Measurements from ENCODE around the gene RIN1. TPM values are rescaled to one million over a fixed set of nuclear protein-coding genes. Genes with fewer than 3 reads are reported as not detected.

Gene RIN1
- total RNA-seq, 1 experiment from 2014 or later = 5.4 TPM

GRCh38 chr11:66323684-66324083 is 12.6 kb downstream of the RIN1 start:
- Histone ChIP-seq H2BK120ac (ENCODE audit: low read depth, low read length, poor library complexity, severe bottlenecking) (no peak overlapping the region), H2BK5ac (ENCODE audit: insufficient read length, low read length) (no peak overlapping the region), H4K20me1 (ENCODE audit: control insufficient read depth, insufficient read depth, insufficient read length) (no peaks in the 10 kb centered on the region), H3K9me3 (ENCODE audit: control insufficient read depth, low read depth, low read length) (no peaks in the 10 kb centered on the region), H4K5ac (ENCODE audit: insufficient read length, low read depth, low read length) (no peak overlapping the region), H3T11ph (ENCODE audit: low read length) (no peak overlapping the region), H2BK12ac (ENCODE audit: insufficient read length, low read depth, low read length) (no peak overlapping the region), H3K4ac (ENCODE audit: low read depth, low read length) (no peak overlapping the region), H3K23me2 (ENCODE audit: insufficient read length, low read depth, low read length, poor library complexity, severe bottlenecking) (no peaks in the 10 kb centered on the region), H3K9ac (ENCODE audit: extremely low read depth, insufficient read length, low read length) (no peak overlapping the region), H2BK20ac (ENCODE audit: low read depth, low read length, poor library complexity, severe bottlenecking) (no peak overlapping the region), H3K4me1 (ENCODE audit: insufficient read depth, low read length) (0 out of 2 replicates have a peak, but pooled peaks cover 2% of the 10 kb centered on the region), H3K27me3 (ENCODE audit: insufficient read depth, low read length) (no peaks in the 10 kb centered on the region), H3K18ac (ENCODE audit: insufficient read length, low read depth, low read length) (no peak overlapping the region), H3K27ac (ENCODE audit: insufficient read length, low read depth, low read length) (no peak overlapping the region), H3K14ac (ENCODE audit: insufficient read depth, low read length) (no peak overlapping the region), H3K4me2 (ENCODE audit: insufficient read depth, insufficient read length, low read length) (no peak overlapping the region), H3K79me1 (ENCODE audit: insufficient read depth, low read depth, low read length, poor library complexity, severe bottlenecking) (no peaks in the 10 kb centered on the region), H4K91ac (ENCODE audit: insufficient read length, low read depth, low read length) (no peak overlapping the region), H3K79me2 (ENCODE audit: insufficient read depth, low read length) (no peaks in the 10 kb centered on the region), H3K56ac (ENCODE audit: insufficient read length, low read depth, low read length) (no peak overlapping the region), H2AFZ (ENCODE audit: low read length) (no peak overlapping the region), H2BK15ac (ENCODE audit: low read depth, low read length) (no peak overlapping the region), H2AK5ac (ENCODE audit: insufficient read length, low read length) (no peak overlapping the region), H4K8ac (replicated peaks; ENCODE audit: insufficient read length, low read depth, low read length) (no peak overlapping the region), H3K23ac (ENCODE audit: insufficient read length, low read depth, low read length) (no peak overlapping the region)
- Mint-ChIP-seq H3K27ac (no peak overlapping the region), H3K4me3 (no peak overlapping the region; a peak in 1 of 5 replicates), H3K27me3 (ENCODE audit: low read depth) (peaks cover 23% of the 10 kb centered on the region), H3K36me3 (ENCODE audit: insufficient read depth in 1 of 3, low read depth in 3 of 3) (peaks cover 6 to 17% (median 14%) of the 10 kb centered on the region in 3 experiments), H3K9me3 (peaks cover 14 to 16% of the 10 kb centered on the region in 2 experiments), H3K4me1 (peaks cover 11 to 26% of the 10 kb centered on the region in 2 experiments)
- WGBS (ENCODE audit: extremely low coverage, insufficient read length, low lambda C conversion rate) = no CpG with 5 or more reads among the region's 1 CpG
- TF ChIP-seq CTCF (conservative IDR thresholded peaks at IDR 0.05) = no peak
- no peak for DNase-seq

All from H9 (cell line).